Subcutaneous preadipocyte (primary cell): Measurements from ENCODE around the gene GABRB3. TPM values are rescaled to one million over a fixed set of nuclear protein-coding genes. Genes with fewer than 3 reads are reported as not detected.

Source experiments
- total RNA-seq: library from RNA; depleted of rRNA; stranded (reverse); fragments of >200 nt; gene quantifications from 2 replicates; pipeline ENCODE4 v1.2.3, GENCODE V29; 2012

GABRB3 gene
- 0.59 and 2.6 TPM in 2 replicates for total RNA-seq

GRCh38 chr15:26772154-26773066 lies at the start of gene GABRB3:
Gene GABRB3 (minus strand): TSS chr15:26773066.

Other genes with a start within 250 kb of the GABRB3 start
- gene GABRA5, start 94.0 kb upstream of the GABRB3 start, total RNA-seq, result not detected in 2 replicates
- not detected in 2 replicates for gene GABRG3, start 198.1 kb upstream of the GABRB3 start, total RNA-seq